MM.1S (cell line): ENCODE measurements around the gene GLS.

ENCODE experiments used
- CTCF ChIP-seq: fragments of 300-600 bp; sonication (generic); IDR thresholded peaks from 2 replicates; pipeline ENCODE4 v1.5.1; 2016; ENCODE audit warnings: antibody characterized with exemption, low read length, mixed read lengths
- EZH2 ChIP-seq: fragments of 300-600 bp; sonication (generic); optimal IDR thresholded peaks from 2 replicates; pipeline ENCODE3; 2017; ENCODE audit warnings: low read depth, mild to moderate bottlenecking, antibody characterized with exemption, low read length, mixed read lengths
- EZH2phosphoT487 ChIP-seq: fragments of 300-600 bp; sonication (generic); IDR thresholded peaks from 2 replicates; pipeline ENCODE4 v1.6.1; 2018; ENCODE audit warnings: antibody characterized with exemption, low read length

GRCh38 chr2:190961918-190962487 lies 81.4 kb downstream of the GLS start:
- TF ChIP-seq CTCF = no peak
- no peak for TF ChIP-seq EZH2phosphoT487
- TF ChIP-seq EZH2 = no peak
